SIG-M5 treated with dmso at 0.1 percent for 504 hours (cell line): ENCODE data around the gene DKKL1.

ENCODE experiments used
- DNase-seq: peaks from one replicate; lab custom pipeline; 2025; ENCODE audit not compliant: unreplicated experiment; lab: John Stamatoyannopoulos, UW

Gene DKKL1

DNA sequence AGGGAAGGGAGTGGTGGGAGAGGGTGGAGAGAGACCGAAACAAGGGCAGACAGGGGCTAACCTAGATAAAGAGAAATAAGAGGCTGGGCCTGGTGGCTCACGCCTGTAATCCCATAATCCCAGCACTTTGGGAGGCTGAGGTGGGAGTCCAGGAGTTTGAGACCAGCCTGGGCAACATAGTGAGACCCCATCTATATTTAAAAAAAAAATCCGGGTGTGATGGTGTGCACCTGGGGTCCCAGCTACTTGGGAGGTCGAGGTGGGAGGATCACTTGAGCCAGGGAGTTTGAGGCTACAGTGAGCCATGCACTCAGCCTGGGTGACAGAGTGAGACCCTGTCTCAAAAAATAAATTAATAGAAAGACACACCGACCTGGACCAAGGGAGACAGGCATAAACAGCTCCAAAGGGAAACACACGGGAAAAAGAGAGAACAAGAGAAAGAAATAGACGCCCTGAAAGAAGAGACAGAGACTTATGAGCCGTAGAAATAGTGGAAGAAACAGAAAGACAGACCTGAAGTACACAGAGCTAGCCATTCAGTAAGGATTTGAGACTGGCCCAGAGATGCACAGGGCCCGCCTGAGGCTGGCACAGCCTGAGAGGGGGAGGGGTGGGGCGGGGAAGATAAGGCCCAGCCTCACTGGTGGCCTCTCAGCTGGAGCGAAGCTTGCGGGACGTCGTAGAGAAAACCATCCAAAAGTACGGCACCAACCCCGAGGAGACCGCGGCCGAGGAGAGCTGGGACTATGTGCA, 26.2 kb upstream of the DKKL1 start:
- no peak for DNase-seq

DNA sequence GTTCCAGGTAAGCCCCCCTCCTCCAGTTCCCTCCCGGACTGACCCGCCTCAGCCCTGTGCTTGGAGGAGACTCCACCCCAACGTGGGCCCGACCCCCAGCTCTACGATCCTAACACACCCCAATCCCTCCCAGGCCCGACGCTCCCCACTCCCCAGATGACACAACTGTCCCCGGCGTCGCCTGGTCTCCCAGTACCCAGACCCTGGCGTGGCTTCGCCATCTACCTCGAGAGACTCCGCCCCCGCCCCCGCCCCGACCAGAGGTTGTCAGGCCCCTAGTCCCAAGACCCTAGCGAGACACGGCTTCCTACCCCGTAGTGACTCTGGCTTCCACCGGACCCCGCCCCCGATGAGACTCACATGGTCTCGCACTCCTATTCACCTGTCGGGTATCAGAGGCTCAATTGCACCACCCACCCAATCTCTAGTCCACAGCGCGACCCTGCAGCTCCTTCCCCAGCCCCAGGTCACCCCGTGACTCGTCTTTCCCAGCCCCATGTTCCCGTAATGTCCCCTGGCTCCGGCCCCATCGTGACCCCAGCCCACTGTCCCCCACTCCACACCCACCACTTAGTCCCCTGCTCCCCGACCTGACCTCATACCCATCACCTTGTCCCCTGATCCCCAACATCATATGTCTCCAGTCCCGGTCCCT, 25.5 kb upstream of the DKKL1 start:
- no peak for DNase-seq

DNA sequence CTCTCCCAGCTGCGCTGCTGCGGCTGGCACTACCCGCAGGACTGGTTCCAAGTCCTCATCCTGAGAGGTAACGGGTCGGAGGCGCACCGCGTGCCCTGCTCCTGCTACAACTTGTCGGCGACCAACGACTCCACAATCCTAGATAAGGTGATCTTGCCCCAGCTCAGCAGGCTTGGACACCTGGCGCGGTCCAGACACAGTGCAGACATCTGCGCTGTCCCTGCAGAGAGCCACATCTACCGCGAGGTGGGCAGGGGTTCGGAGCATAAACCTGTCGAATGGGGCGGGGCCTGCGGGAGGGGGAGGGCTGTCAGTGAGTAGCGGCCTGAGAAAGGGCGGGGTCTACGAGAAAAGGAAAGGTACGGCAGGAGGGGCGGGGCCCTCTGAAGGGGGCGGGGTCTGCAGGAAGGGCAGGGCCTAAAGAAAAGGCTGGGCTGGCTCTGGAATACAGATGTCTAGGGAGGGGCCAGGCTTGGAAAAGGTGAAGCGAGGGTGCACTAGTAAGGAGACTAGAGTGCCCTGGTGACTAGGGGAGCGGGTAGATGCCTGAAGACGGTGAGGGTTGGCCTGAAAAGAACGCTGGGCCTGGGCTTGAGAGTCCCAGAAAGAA, 24.9 kb upstream of the DKKL1 start:
- DNase-seq: peak; percentile 34

DNA sequence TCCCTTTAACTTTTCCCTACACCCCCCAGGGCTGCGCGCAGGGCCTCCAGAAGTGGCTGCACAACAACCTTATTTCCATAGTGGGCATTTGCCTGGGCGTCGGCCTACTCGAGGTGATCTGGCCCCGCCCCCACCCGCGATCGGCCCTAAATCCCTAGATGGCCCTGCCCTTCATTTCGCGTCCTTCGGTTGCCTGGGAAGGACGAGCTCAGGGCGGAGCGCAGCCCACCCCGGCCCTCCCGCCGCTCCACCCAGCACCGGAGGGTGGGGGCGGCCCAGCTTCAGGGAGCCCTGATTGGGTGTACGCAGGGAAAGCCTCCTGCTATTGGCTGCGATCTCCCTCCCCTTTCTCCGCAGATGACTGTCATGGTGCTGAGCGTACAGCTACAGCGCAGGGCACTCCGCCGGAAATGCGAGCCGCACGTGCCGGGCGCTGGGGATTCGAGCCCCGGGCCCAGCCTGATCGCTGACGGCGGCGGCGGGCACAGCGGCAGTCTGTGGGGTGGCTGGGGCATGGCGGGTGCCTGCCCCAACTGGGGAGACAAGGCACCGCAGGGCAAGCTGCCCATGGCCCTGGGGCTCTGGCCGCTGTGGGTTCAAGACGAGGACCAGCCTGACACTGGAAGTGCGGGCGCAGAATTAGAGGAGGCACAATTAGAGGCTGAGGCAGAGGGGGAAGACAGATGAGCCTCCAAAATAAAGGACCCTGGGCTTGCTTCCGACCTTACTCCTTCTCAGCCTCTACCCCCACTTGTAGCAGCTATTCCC, 24.2 kb upstream of the DKKL1 start:
- DNase-seq: peak; percentile 57

DNA sequence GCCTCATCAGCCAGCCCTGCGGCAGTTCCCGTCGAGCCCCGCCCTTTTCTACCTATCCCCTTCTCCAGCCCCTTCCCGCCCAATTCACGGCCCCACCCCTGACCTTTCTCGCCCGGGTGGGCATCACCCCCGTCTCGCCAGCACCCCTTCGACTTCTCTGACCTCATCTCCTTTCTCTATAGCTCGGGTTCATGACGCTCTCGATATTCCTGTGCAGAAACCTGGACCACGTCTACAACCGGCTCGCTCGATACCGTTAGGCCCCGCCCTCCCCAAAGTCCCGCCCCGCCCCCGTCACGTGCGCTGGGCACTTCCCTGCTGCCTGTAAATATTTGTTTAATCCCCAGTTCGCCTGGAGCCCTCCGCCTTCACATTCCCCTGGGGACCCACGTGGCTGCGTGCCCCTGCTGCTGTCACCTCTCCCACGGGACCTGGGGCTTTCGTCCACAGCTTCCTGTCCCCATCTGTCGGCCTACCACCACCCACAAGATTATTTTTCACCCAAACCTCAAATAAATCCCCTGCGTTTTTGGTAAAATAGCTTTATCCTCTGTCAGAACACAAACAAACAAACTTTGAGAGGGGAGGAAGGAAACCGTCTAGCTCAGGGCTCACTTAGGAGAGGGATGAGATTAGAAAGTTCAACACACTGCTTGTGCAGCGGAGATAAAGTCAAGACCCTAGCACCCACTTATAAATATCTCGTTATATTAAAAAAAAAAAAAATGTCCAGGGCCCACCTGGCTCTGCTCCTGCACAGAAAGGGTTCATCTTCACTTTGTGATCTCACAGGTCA, 23.4 kb upstream of the DKKL1 start:
- DNase-seq: no peak

DNA sequence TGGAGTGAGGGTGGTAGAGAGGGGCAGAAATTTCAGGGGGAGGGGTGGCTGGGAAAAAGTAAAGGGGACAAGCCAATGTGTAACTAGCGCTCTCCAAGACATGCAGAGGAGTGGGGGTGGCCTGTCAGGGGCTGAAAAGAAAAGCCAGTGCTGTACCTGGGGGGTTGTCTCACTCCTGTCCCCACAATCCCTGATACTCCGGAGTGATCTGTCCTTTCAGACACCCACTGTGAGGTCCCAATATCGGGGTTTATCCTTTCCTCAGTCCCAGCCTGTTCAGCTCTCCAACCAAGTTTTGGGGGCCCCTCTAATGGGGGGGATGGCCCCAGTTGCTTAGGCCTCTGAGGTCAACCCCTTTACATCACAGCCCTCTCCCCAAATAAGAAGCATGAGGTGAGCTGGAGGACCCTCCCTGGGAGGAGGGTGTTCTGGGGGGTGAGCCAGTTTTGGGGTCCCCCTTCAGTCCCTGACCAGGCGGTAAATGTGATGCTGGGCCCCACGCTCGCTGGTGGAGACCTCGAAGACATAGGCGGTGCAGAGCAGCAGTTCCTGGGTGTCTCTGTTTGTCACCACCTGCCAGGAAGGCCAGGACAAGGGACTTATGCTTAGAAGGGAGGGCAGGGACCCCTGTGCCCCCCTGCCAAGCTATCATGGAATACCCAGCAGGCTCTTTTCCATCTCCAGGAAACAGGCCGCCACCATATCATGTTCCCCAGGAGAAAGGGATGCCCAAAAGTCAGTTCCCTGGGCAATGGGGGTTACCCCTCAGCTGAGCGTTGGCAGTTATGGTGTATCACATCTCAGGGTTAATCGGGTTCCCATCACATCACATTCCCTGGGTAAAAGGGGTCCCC, 22.6 kb upstream of the DKKL1 start:
- DNase-seq: no peak

DNA sequence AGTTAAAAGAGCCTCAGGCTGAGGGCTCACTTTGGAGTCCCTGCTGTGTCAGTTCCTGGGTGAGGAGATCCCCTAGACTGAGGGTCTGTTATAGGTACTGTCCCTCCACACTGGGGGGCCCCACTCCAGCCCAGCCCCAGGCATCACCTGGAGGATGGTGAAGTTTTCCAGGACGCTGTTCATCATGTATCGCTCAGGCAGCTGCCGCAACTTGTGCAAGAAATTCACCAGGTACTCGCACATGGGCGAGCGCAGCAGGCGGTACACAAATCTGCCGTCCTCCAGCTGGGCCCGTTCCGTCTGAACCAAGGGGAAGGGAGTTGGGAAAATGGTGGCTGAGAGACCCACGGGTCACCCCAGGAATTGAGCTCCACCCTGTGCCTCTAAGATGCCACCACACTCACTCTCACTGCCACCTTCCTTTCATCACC, 21.4 kb upstream of the DKKL1 start:
- DNase-seq: no peak

DNA sequence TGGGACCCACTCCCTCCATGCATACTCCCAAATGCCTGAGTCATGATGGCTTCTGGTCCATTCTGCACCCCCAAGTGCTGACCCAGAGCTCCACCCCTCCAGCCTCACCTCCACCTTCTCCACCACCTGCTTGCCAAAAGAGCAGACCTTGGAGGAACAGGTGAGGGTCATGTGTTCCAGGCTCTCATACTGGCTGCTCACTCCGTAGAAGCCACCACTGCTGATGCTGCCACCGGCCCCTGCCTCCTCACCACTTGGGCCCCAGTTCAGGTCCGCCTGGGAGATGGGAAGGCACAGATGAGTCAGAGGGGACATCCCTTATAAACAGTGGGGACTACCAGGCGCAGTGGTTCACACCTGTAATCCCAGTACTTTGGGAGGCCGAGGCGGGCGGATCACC, 20.6 kb upstream of the DKKL1 start:
- no peak for DNase-seq

DNA sequence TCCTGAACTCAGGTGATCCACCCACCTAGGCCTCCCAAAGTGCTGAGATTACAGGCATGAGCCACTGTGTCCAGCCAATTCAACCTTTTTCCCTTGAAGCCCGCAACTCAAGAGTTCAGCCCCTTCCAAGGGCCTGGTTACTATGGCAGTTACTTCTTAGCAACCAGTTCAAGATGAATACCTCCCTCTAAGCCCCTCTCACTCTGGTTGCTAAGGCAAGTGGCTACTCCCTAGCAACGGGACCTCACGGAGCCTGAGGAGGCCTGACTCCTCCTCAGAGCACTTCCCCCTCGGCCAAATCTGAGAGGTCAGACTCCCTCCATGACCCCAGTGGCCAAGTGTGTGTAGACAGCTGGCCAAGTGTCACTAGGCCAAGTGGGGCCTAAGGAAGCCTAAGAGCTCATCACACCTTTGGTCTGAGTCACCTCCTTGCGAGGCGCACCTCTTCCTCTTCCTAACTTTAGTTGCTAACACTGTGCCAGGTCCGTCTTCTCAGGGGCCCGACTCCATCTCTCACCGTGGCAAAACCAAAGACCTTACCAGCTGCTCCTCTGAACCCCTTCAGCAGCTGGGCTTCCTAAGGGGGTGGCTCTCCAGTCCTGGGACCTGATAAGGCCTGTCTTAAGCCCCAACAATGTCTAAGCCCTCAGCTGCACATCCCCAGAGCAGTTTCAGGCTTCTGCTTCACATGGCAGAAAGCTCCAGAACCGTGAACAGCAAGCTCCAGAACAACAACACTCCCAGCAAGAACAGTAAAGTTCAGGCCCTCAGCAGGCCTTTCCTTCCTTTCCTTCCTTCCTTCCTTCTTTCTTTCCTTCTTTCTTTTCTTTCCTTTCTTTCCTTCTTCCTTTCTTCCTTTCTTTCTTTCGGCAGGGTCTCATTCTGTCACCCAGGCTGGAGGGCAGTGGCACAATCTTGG, 18.9 kb upstream of the DKKL1 start:
- DNase-seq: no peak

DNA sequence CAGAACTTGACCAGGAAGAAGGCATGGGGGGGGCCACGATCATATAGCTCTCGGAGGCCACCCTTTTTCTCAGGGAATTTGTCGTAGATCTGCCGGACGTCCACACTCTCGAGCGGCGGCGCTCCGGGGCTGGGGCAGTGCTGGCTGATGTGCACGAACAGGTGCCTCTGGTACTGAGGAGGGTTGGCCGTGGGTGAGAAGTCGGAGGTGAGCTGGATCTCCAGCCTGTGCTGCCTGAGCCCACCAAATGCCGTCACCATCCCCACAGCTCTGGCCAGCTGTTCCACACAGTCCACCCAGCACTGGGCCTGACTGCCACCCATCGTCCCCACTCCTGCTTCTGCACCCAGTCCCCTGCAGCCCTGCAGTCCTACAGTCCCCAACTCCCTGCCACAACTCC, 16.5 kb upstream of the DKKL1 start:
- no peak for DNase-seq

DNA sequence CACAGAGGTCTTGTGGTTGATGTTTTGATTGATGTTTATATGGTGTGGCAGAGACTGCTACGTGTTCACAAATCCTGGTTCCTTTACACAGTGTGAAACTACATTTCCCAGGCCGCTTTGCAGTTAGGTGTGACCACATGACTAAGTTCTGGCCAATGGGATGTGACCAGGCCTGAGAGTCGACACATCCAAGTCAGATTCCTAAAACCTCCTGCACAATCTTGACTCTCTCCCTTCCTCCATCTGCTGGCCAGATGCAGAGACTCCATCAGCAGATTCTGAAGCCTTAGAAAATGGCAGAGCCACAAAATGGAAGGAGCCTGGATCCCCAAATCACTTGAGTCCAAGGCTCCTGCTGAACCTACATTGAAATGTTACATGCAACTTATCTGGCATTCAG, 15.8 kb upstream of the DKKL1 start:
- peak; percentile 37 for DNase-seq

DNA sequence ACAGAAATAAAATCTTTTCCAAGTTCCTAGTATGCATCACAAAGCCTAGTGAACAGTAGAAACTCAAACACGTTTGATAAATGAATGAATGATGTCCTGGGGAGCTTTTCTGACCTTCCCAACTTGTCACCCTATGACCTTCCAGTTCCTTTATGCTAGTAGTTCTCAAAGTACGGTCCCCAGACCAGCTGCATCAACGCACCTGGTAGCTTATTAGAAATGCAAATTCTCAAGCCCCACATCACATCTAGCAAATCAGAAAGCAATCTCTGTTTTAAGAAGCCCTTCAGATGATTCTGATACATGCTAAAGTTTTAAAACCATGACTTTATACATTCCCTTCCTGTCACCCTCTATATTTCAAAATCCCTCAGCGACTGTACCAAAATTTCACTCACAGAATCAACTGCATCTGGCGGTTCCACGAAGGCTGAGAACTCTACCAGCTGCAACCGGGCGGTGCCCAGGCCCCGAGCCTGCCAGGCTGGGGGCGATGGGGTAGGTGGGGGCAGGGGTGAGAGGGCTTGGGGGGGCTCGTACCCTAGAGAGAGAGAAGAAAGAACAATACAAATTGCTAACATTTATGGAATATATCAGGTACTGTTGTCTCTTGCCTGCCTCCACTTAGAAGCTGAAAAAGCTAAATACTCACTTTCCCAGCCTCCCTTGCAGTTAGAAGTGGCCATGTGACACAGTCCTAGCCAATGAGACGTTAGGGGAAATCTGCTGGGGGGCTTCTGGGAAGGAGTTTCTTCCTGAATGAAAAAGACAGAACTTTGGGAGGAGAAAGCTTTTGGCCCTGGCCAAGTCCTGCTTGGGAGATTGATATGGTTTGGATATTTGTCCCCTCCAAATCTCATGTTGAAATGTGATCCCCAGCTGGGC, 15.1 kb upstream of the DKKL1 start:
- no peak for DNase-seq

DNA sequence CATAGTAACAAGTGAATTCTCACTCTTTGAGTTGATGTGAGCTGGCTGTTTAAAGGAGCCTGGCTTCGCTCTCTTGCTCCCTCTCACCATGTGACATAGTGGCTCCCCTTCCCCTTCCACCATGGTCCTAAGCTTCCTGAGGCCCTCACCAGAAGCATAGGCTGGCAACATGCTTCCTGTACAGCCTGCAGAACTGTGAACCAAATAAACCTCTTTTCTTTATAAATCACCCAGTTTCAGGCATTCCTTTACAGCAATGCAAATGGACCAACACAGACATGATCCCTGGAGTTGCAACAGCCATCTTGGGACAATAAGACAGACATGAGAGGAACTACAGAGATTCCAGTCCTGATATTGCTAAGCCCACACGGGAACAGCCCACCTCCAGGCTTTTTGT, 14.1 kb upstream of the DKKL1 start:
- DNase-seq: no peak

DNA sequence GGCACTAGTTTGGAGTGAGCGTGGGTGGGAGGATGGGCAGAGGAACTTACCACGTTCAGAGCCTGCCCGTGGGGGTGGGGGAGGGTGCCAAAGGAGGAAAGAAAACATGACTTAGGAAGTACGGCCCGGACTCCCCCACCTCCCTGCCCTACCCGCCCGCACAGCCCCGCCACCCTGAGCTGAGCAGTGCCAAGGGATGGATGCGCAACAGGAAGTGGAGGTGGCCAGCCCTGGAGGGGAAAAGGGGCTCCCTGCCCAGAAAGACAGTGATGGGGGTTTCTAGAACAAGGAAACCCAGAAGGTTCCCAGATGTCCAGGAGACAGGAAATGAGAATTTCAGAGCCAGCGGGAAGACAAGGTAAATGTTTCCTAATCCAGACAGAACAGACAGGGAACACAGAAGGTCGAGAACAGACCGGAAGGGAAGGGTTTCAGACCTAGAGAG, 7.7 kb upstream of the DKKL1 start:
- DNase-seq: no peak

DNA sequence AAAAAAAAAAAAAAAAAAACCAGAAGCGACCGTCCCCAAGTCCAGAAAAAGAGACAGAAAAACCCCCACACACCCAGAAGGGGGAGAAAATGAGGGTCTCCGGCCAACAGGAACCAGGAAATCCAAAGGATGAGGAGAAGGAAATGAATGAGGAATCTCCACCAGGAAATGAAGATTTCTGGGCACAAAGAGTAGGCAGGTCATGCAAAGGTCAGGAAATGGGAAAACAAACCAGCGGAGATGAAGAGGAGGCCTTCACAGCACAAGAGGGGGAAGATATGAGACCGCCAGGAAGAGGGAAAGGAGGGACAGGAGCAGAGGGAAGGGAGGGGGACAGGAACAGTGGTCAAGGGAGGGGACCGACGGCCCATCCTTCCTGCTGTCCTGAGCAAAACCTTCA, 7.3 kb upstream of the DKKL1 start:
- DNase-seq: no peak

DNA sequence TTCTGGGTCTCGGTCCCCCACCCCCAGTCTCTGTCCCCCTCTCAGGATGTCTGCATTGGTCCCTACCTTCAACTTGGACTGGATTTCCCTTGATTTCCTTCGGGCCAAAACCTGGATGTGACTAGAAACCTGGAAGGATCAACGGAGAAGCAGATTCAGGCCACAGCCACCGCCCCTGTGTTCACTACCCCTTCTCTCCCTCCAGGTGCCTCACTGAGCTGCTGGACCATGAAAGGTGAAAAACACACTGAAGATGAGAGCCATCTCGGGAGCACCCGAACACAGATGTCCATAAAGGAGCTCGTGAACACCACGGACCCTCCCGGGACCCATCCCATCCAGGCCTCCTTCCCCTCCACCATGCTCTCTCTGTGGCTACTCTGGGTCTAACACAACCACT, 6.5 kb upstream of the DKKL1 start:
- no peak for DNase-seq

DNA sequence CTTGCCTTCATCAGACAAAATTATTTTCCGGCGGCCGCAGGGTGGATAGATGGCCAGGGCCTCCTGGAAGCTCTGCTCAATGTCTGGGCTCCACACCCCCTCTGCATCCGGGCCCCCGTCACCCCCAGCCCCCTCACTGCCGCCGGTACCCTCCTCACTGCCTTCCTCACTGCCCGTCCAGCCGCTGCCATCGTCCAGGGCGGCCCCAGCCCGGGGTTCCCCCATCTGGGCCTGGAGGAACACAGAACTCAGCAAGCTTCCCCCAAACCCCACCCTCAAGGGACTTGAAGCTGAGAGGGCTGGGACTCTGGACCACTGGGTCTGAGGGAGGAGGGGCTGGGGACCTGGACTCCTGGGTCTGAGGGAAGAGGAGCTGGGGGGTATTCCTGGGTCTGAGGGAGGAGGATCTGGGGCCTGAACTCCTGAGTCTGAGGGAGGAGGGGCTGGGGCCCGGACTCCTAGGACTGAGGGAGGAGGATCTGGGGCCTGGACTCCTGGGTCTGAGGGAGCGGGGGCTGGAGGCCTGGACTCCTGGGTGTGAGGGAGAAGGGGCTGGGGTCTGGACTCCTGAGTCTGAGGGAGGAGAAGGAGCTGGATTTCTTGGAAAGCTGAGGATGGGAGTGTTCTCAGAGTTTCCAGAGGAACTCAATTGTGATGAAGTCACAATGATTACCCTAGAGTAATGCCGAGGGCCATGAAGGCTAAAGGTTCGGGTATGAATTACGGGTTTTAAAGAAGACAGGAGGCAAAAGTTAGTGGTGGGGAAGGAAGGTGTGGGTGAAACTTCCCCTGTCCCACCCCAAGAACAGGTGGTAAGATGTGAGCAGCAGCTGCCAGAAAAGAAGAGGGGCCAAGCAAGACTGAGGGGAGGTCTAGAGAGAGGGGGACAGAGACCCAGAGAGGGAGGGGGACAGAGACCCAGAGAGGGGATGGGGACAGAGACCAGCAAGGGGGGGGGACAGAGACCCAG, 3.5 kb upstream of the DKKL1 start:
- DNase-seq: no peak
